Cardiac muscle cell (in vitro differentiated cells and primary cell): Measurements from ENCODE around the gene TANC2. TPM values are rescaled to one million over a fixed set of nuclear protein-coding genes. Genes with fewer than 3 reads are reported as not detected.

Experiments
- DNase-seq, 2 donors: peaks; one replicate each; pipeline versions ENCODE4 v3.0.0 to v3.0.0-alpha.2; 2010 to 2017; ENCODE audit warnings: low read depth in 1 of 2, low spot score in 1 of 2
- H3K27ac ChIP-seq: fragments of 200-600 bp; sonication (generic); 2 replicates; pipeline ENCODE4 v1.5.1; 2016
- H3K27me3 ChIP-seq: fragments of 200-600 bp; sonication (generic); 2 replicates; pipeline ENCODE4 v1.6.0; 2016; ENCODE audit warnings: control low read depth
- H3K36me3 ChIP-seq: fragments of 200-600 bp; sonication (generic); 2 replicates; pipeline ENCODE4 v1.5.1; 2016; ENCODE audit warnings: control low read depth
- H3K4me1 ChIP-seq: fragments of 200-600 bp; sonication (generic); 2 replicates; pipeline ENCODE4 v1.8.1; 2017; ENCODE audit warnings: low read depth, mild to moderate bottlenecking, mixed run types
- H3K4me3 ChIP-seq: fragments of 200-600 bp; sonication (generic); 2 replicates; pipeline ENCODE4 v1.5.1; 2016; ENCODE audit warnings: mild to moderate bottlenecking
- H3K9me3 ChIP-seq: fragments of 200-600 bp; sonication (generic); 2 replicates; pipeline ENCODE4 v1.5.1; 2017; ENCODE audit warnings: low read depth, mild to moderate bottlenecking, control low read depth
- CTCF ChIP-seq: IDR thresholded peaks from 2 replicates; pipeline ENCODE4 v1.5.1; 2012; ENCODE audit warnings: low read depth, mild to moderate bottlenecking, low read length
- polyA plus RNA-seq: library from polyadenylated mRNA; unstranded; fragments of >200 nt; fragmentation: Nextera tagmentation; extraction: Ambion mirVana; gene quantifications from 2 replicates; pipeline ENCODE4 v1.2.1, GENCODE V29; 2016
- total RNA-seq: library from RNA; depleted of rRNA; stranded (reverse); fragments of >200 nt; gene quantifications from 2 replicates; pipeline ENCODE4 v1.2.3, GENCODE V29; 2016

TANC2 gene
- 41.7 and 161 TPM in 2 replicates for total RNA-seq
- 49.1 and 123 TPM in 2 replicates for polyA plus RNA-seq

DNA sequence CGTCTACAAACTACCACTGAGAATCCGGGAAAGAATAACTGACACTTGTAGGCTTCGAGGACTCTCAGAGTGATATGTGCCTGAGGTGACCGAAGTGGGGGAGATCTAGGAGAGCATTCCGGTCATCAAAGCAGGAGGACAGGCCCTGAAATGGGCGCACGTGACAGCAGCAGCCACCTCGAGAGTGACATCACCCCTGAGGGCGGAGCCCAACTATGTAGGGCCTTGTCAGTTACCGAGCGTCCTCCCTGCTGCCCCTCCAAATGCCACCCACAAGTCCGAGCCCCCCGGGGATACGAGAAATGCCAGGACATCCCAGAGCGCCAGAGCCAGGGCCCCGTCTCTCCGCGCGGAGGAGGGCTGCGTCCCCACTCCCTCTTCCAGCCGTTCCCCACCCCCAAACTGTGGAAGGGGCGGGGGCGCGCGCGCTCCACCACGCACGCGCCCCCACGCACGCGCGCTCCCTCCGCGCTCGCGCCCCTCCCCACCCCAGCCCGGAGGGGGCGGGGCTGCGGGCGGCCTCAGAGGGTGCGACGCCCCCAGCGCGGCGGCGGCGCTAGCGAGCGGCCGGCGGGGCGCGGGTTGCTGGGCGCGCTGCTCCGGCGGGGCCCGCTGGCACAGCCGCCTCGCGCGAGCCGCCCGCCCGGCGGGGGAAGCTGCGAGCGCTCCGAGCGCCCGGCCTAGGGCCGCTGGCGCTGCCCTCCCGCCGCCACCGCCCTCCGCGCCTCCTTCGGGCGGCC is at the start of gene TANC2:
Gene TANC2, plus strand, starts transcription at position 550 of the 740 bp plus-strand sequence. CDS start 43,325 bp downstream, outside the sequence.
- H3K36me3 ChIP-seq = no peaks in the 10 kb centered on the region
- peak; percentile 87 to 91 for DNase-seq
- no peaks in the 10 kb centered on the region for H3K27me3 ChIP-seq
- peaks cover 19% of the 10 kb centered on the region for H3K4me1 ChIP-seq
- H3K9me3 ChIP-seq = no peaks in the 10 kb centered on the region
- peak within 1 kb of the TSS; percentile 97 for H3K27ac ChIP-seq
- peak within 1 kb of the TSS; percentile 98 for H3K4me3 ChIP-seq
- TF ChIP-seq CTCF = no peak

DNA sequence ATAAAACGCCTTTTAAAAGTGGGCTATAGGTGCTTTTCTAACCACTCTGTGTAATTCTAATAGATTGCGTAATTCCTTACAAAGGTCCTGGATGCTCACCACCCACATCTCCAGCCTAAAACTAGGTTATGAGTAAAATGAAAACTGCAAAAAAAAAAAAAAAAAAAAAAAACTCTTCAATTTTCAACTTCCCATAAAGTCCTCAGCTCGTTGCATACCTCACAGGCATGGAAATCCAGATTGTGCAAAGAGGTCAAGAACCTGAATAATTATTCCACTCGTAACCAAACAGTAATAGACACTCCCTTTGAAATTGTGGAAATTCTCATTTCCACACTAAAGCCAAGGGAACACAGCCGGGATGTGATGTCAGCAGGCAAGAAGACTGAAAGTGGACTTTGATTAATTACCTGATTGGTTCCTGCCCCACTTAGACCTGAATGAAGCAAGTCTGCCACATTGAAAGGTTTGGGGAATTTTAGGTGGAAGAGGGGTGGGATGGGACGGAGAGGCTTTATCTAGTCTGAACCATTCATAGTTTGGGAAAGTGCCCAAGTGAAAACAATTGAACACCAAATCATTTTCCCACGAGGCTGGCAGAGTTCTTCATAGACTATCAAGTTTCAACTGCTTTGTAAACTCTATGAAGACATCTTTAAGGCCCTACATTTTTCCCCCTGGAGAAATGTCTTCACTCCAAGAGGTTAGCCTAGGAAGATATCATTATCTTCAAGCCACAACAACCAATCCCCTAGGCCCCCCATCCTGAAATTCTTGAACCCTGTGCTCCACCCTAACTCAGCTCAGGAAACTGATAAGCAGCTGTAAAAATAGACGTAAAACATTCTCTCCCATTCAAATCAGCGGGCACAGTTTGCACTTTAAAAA is 49.1 kb upstream of the TANC2 start:
- Histone ChIP-seq H3K27ac (peak overlapping the region; percentile 96), H3K27me3 (no peaks in the 10 kb centered on the region), H3K4me1 (peaks cover 40% of the 10 kb centered on the region), H3K9me3 (no peaks in the 10 kb centered on the region), H3K4me3 (no peak overlapping the region), H3K36me3 (no peaks in the 10 kb centered on the region)
- peak; percentile 42 to 63 for DNase-seq
- no peak for TF ChIP-seq CTCF

GRCh38 chr17:62919388-62919787 is 46.6 kb upstream of the TANC2 start:
- Histone ChIP-seq H3K4me1 (peaks cover 50% of the 10 kb centered on the region), H3K4me3 (no peak overlapping the region), H3K27ac (peak overlapping the region; percentile 96), H3K27me3 (no peaks in the 10 kb centered on the region), H3K36me3 (no peaks in the 10 kb centered on the region), H3K9me3 (no peaks in the 10 kb centered on the region)
- no peak for TF ChIP-seq CTCF
- DNase-seq = peak in 1 of 2 donors; percentile 28

- Histone ChIP-seq H3K27me3 (no peaks in the 10 kb centered on the region), H3K9me3 (no peaks in the 10 kb centered on the region), H3K4me3 (no peak overlapping the region), H3K36me3 (no peaks in the 10 kb centered on the region), H3K27ac (no peak overlapping the region), H3K4me1 (peaks cover 50% of the 10 kb centered on the region)
- no peak for TF ChIP-seq CTCF
- DNase-seq = no peak
These were observed 45.7 kb upstream of the TANC2 start for GRCh38 chr17:62920300-62920699.

DNA sequence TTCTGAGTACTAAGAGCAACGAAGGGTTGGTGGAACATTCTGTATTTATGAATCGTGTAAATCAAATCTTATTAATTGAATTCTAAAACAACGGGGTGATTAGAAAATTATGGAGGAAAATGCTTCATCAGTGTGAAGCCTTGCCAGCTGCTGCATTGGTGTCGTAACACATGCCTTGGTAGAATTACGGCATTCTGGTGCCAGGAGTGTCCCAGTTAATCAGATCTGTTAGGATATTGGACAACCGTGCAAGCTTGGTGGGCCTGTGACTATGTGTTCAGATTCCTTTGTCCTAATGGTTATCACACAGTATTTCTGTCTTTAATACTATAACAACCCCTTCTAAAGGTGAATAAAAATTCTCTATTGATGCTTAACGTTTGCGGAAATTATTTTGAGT is 44.2 kb upstream of the TANC2 start:
- Histone ChIP-seq H3K27me3 (no peaks in the 10 kb centered on the region), H3K4me3 (no peak overlapping the region), H3K4me1 (peaks cover 43% of the 10 kb centered on the region), H3K9me3 (no peaks in the 10 kb centered on the region), H3K27ac (no peak overlapping the region), H3K36me3 (no peaks in the 10 kb centered on the region)
- no peak for DNase-seq
- no peak for TF ChIP-seq CTCF
